ENCODE measurements around the gene TLCD5. TPM values are rescaled to one million over a fixed set of nuclear protein-coding genes. Genes with fewer than 3 reads are reported as not detected.
A peak's percentile ranks its signal among the peaks of the same experiment; 100 is the strongest.

The TLCD5 gene
- total RNA-seq, 1 experiment from 2014 or later = 2.2 TPM

DNA sequence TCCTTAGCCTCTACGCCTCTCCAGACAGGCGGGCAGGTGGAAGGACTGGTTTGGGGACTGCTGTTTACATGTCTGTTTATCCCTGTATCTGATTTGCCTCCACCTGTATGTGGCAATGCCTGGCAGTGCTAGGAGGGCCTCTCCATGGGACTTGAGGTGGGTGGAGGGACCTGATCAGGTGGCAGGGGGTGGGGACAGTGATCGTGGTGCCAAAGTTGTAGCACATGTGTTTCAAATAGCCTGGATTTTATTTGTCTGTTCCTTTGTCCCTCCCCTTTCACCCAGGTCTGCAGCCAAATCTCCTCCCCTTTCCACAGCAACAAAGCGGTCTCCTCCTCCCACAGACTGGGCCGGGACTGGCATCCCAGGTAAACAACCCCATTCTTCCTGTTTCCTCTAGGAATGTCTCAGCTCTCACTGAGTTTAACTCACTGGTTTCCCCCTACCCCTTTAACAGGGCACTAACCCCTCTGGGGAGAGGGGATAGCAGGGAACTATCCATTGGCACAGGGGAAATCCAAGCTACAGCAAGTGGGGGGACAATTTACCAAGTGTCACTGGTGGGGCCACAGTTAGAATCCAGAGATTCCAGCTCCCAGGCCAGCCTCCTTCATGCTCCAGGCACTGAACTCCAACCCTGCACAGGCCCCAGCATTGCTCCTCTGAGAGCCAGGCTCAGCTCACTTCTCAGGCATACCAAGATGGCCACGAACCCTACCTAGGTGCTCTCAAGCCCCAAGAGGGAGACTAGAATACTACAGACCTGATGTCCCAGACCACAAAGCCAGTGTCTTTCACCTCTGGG, 22.9 kb upstream of the TLCD5 start:
- DNase-seq = no peak
- H3K9me3 ChIP-seq (replicated peaks) = no peaks in the 10 kb centered on the region
- H3K4me1 ChIP-seq = no peaks in the 10 kb centered on the region; the same call in 1 of the 2 replicates
- no peak overlapping the region for H3K4me3 ChIP-seq
- H3K36me3 ChIP-seq = no peaks in the 10 kb centered on the region
- no peaks in the 10 kb centered on the region for H3K27me3 ChIP-seq
- H3K27ac ChIP-seq = no peak overlapping the region

DNA sequence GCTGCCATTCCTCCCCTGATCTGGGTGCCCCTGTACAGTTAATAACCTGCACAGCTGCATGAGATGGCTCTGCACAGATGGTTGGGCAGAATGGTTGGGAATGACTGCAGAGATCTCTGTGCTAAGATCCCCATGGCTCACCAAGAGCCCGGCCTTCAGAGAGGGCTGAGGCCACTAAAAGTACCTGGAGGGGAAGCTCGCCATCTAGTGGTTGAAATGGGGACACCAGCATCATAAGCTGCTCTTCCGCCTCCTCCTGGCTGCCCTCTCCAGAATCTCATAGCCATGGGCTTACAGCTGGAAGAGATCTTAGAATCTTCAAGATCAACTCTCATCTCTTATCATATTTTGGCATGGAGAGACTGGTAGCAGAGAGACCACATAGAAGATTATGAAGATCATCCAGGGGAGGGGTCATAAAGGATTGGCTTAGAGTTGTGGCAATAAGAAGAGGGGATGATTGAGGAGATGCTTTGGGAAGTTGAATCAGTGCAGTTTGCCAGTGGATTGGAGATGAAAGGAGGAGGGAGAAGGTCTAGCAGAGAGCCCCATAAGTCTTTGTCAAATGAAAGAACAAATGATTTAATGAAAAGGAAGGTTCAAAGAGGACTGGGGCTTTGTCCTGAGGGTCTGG, 22.0 kb upstream of the TLCD5 start:
- peak; percentile 65 to 87 for DNase-seq
- Histone ChIP-seq H3K36me3 (no peaks in the 10 kb centered on the region), H3K4me3 (no peak overlapping the region), H3K27me3 (no peaks in the 10 kb centered on the region), H3K27ac (no peak overlapping the region), H3K4me1 (no peaks in the 10 kb centered on the region; the same call in 1 of the 2 replicates), H3K9me3 (replicated peaks) (no peaks in the 10 kb centered on the region)

- no peak for DNase-seq
- Histone ChIP-seq H3K4me1 (no peaks in the 10 kb centered on the region; the same call in 1 of the 2 replicates), H3K36me3 (no peaks in the 10 kb centered on the region), H3K27ac (no peak overlapping the region), H3K9me3 (replicated peaks) (no peaks in the 10 kb centered on the region), H3K27me3 (no peaks in the 10 kb centered on the region), H3K4me3 (no peak overlapping the region)
Observed at GRCh38 chr11:120304526-120304925, 20.6 kb upstream of the TLCD5 start.

- DNase-seq = no peak
- H3K4me3 ChIP-seq = no peak overlapping the region
- H3K4me1 ChIP-seq = no peaks in the 10 kb centered on the region; the same call in 1 of the 2 replicates
- no peaks in the 10 kb centered on the region for H3K27me3 ChIP-seq
- no peaks in the 10 kb centered on the region for H3K36me3 ChIP-seq
- H3K27ac ChIP-seq = no peak overlapping the region
- no peaks in the 10 kb centered on the region for H3K9me3 ChIP-seq (replicated peaks)
Observed at GRCh38 chr11:120305286-120305685, 19.8 kb upstream of the TLCD5 start.

- Histone ChIP-seq H3K4me3 (no peak overlapping the region), H3K4me1 (no peaks in the 10 kb centered on the region; the same call in 1 of the 2 replicates), H3K9me3 (replicated peaks) (no peaks in the 10 kb centered on the region), H3K27me3 (no peaks in the 10 kb centered on the region), H3K36me3 (no peaks in the 10 kb centered on the region), H3K27ac (no peak overlapping the region)
- DNase-seq = peak; percentile 7 to 17
Observed at GRCh38 chr11:120306519-120307242, 18.4 kb upstream of the TLCD5 start.

DNA sequence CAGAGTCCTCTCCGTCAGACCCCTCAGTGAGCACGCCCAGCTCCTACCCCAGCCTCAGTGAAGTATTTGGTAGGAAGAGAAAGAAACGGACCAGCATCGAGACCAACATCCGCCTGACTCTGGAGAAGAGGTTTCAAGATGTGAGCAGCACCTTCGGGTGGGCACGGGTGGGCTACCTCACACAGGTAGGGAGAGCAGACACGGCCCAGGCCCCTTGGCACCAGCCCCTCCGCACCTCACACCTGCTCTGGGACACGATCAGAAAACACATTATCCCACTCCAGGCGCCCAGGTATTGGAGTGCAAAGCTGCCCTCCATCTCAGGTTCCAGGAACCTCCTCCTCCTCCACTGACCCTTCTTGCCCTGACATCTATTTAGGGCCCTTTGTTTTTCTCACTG, 17.6 kb upstream of the TLCD5 start:
- Histone ChIP-seq H3K27ac (no peak overlapping the region), H3K27me3 (no peaks in the 10 kb centered on the region), H3K36me3 (no peaks in the 10 kb centered on the region), H3K4me1 (no peaks in the 10 kb centered on the region; the same call in 1 of the 2 replicates), H3K4me3 (no peak overlapping the region), H3K9me3 (replicated peaks) (no peaks in the 10 kb centered on the region)
- no peak for DNase-seq

- no peak for DNase-seq
- Histone ChIP-seq H3K9me3 (replicated peaks) (no peaks in the 10 kb centered on the region), H3K27me3 (no peaks in the 10 kb centered on the region), H3K36me3 (no peaks in the 10 kb centered on the region), H3K4me1 (no peaks in the 10 kb centered on the region), H3K4me3 (no peak overlapping the region), H3K27ac (no peak overlapping the region)
Observed at GRCh38 chr11:120308081-120308480, 17.0 kb upstream of the TLCD5 start.

DNA sequence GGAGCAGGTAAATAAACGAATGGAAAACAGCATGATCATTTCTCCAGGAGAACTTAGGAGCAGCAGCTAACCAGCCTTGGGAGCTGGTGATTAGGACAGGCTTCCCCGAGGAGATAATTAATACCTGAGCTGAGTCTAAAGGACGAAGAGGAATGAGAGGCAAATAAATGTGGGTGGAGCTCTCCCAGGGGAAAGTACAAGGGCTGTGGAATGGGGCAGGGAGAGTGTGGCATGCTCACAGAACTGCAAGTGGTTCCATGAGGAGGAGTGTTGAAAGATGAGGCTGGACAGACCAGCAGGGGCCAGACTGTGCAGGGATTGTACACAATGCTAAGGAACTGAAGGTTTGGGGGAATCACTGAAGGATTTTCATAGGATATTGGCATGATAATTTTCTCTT, 14.2 kb upstream of the TLCD5 start:
- Histone ChIP-seq H3K27ac (no peak overlapping the region), H3K36me3 (no peaks in the 10 kb centered on the region), H3K27me3 (no peaks in the 10 kb centered on the region), H3K9me3 (replicated peaks) (no peaks in the 10 kb centered on the region), H3K4me3 (no peak overlapping the region), H3K4me1 (no peaks in the 10 kb centered on the region)
- no peak for DNase-seq

- Histone ChIP-seq H3K27me3 (no peaks in the 10 kb centered on the region), H3K36me3 (no peaks in the 10 kb centered on the region), H3K9me3 (replicated peaks) (no peaks in the 10 kb centered on the region), H3K4me1 (no peaks in the 10 kb centered on the region), H3K4me3 (no peak overlapping the region), H3K27ac (no peak overlapping the region)
- no peak for DNase-seq
Observed at GRCh38 chr11:120314861-120315260, 10.2 kb upstream of the TLCD5 start.

- Histone ChIP-seq H3K27ac (no peak overlapping the region), H3K36me3 (no peaks in the 10 kb centered on the region), H3K9me3 (replicated peaks) (no peaks in the 10 kb centered on the region), H3K27me3 (no peaks in the 10 kb centered on the region), H3K4me1 (no peaks in the 10 kb centered on the region), H3K4me3 (no peak overlapping the region)
- DNase-seq = peak in 1 of 2 experiments; percentile 16
Observed at GRCh38 chr11:120316880-120317688, 8.0 kb upstream of the TLCD5 start.

DNA sequence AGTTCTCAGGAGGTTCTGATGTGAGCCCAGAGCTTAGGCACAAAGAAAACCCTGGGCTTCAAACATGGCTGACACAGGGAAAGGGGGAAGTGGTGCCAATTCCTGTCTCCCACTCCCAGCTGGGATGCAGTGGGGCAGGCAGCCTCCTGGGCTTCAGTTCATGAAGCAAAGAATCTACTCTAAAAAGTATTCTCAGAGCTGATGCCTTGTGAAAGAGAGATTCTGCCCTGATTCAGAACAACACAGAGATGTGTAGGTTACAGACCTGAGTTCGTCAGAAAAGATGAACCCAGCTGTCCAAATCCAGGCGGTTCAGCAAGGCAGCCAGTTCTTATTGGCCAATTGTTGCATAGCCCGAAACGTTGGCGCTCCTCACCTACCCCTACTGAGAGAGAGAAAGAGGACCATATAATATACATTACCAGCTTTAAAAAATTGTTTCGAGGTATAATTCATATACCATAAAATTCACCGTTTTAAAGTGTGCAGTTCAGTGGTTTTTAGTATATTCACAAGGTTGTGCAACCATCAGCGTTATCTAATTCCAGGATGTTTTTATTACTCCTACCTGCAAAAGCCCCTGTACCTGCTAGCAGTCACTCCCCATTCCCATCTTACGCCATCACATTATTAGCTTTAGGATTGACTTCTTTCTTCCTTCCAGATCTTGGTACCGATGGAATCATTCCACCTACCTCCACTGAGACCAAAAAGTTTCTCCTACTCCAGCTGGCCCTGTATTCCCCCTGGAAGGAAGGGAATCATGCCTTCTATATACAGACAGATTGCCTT, 7.2 kb upstream of the TLCD5 start:
- H3K27me3 ChIP-seq = no peaks in the 10 kb centered on the region
- H3K4me3 ChIP-seq = no peak overlapping the region
- H3K9me3 ChIP-seq (replicated peaks) = no peaks in the 10 kb centered on the region
- H3K27ac ChIP-seq = no peak overlapping the region
- no peaks in the 10 kb centered on the region for H3K4me1 ChIP-seq
- DNase-seq = no peak
- no peaks in the 10 kb centered on the region for H3K36me3 ChIP-seq

GRCh38 chr11:120318906-120319305, 6.2 kb upstream of the TLCD5 start:
- no peak for DNase-seq
- Histone ChIP-seq H3K36me3 (no peaks in the 10 kb centered on the region), H3K9me3 (replicated peaks) (no peaks in the 10 kb centered on the region)

DNA sequence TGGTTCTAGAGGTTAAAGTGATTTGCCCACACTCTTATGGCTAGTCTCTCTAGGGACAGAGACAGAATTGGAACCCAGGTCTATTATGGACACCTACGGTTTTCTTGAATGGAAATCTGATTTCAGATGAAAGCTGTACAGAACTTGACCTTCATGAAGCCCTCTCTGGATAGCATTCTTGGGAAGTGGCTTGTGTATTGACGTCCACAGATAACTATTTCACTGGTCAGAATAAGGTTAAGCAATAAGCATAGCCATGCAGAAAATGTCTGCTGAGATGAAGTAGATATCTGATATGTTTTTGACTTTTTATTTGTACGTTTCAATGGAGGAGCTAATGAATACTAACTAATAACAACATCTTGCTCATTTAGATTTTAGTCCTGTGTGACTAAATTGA, 1.1 kb downstream of the TLCD5 start:
- Histone ChIP-seq H3K27ac (no peak overlapping the region), H3K27me3 (no peaks in the 10 kb centered on the region), H3K4me1 (peaks cover 15% of the 10 kb centered on the region), H3K4me3 (peak overlapping the region; percentile 70; the same call in 1 of the 2 replicates), H3K9me3 (replicated peaks) (no peaks in the 10 kb centered on the region), H3K36me3 (no peaks in the 10 kb centered on the region)
- no peak for DNase-seq

More at GRCh38 chr11:120318906-120319305, 6.2 kb upstream of the TLCD5 start:
- no peaks in the 10 kb centered on the region for H3K4me1 ChIP-seq
- H3K27me3 ChIP-seq = no peaks in the 10 kb centered on the region
- no peak overlapping the region for H3K27ac ChIP-seq
- no peak overlapping the region for H3K4me3 ChIP-seq

GRCh38 chr11:120326845-120327281, 1.8 kb downstream of the TLCD5 start:
- no peak overlapping the region for H3K27ac ChIP-seq
- no peaks in the 10 kb centered on the region for H3K36me3 ChIP-seq
- H3K27me3 ChIP-seq = no peaks in the 10 kb centered on the region
- no peak overlapping the region for H3K4me3 ChIP-seq
- peaks cover 20% of the 10 kb centered on the region for H3K4me1 ChIP-seq
- H3K9me3 ChIP-seq (replicated peaks) = no peaks in the 10 kb centered on the region
- no peak for DNase-seq
